Activated T-cell treated with anti-CD3 and anti-CD28 coated beads for 48 hours (primary cell): ENCODE results near the gene AMN.

ENCODE experiments used
- DNase-seq: peaks from one replicate; pipeline ENCODE4 v3.0.0-alpha.2; 2020; ENCODE audit warnings: low read depth

The AMN gene

DNA sequence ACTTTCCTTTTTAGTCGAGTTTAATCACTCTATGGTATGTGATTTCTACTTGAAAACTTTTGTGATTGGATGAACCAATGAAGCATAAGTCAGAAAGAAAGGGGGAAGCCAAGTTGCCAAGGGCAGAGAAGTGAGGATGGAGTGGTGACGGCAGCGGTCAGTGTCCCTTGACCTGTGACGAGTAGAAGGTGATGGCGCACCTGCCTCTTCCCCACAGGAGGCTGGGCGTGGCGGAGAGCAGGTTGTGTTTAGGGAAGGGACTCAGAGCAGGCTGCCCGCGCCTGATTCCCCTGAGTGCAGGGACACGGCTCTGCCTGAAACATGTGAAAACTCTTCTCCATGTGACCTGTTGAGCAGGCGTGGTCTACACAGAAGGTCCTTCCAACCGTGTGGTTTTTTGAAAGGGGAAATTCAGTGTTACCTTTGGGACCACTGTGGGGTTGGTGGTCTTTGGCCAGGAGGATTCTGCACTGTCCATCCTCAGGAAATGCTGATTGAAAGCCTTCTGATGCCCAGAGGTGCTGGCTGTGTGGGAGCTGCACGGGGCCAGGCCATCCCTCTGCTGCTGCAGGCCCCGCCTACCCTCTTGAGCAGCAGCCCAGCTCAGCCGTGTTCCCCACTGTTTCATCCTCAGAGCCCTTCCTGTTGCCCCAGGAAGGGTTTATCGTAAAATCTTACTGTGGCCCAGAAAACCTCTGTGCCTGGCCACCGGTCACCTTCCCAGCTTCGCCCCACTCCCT lies 23.5 kb upstream of the AMN start:
- DNase-seq = no peak

GRCh38 chr14:102899516-102899900 lies 23.0 kb upstream of the AMN start:
- DNase-seq = no peak

DNA sequence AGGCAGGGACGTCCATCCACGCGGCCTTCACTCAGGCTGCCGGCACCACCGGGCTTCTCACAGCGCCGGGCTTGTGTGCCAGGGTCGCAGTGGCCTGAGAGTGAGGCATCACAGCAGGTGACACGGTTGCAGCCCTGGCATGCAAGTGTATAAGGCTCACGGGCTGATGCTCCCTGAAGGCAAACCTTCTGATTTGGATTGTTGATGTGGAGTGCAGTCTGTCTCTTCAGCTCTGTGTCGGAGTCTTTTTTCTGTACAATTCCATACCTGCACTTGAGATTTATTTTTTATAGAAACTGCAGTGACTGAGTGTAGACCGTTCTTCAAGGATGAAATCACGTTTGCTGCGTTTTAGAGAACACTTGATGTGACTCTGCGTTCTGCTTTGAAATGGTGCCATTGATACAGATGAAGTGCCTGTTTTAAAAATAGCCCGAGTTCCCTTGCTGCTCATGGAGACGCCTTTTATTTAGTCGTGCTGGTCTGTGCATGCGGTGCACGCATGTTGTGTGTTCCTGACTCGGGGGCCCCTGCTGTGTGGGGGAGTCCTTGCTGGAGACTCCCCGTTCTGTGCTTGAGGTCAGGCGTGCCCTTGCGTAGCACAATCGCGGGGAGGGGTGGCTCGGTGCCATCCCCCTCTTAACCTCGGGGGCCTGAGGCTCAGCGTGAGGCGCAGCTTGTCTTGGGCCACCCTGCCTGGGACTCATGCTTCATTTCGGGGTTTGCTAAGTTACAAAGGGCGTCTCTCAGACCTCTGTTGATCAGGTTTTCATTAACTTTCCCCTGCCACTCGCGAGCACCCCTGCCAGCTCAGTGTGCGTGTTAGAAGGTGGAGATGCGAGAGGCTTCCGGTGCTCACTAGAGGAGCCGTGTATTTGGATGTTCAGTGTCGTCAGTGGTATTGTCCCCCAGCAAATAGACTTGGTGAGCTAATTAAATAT lies 21.6 kb upstream of the AMN start:
- DNase-seq = no peak

GRCh38 chr14:102901633-102902032 lies 20.8 kb upstream of the AMN start:
- no peak for DNase-seq

GRCh38 chr14:102902086-102902485 lies 20.4 kb upstream of the AMN start:
- no peak for DNase-seq

GRCh38 chr14:102902523-102903247 lies 19.8 kb upstream of the AMN start:
- DNase-seq = no peak

DNA sequence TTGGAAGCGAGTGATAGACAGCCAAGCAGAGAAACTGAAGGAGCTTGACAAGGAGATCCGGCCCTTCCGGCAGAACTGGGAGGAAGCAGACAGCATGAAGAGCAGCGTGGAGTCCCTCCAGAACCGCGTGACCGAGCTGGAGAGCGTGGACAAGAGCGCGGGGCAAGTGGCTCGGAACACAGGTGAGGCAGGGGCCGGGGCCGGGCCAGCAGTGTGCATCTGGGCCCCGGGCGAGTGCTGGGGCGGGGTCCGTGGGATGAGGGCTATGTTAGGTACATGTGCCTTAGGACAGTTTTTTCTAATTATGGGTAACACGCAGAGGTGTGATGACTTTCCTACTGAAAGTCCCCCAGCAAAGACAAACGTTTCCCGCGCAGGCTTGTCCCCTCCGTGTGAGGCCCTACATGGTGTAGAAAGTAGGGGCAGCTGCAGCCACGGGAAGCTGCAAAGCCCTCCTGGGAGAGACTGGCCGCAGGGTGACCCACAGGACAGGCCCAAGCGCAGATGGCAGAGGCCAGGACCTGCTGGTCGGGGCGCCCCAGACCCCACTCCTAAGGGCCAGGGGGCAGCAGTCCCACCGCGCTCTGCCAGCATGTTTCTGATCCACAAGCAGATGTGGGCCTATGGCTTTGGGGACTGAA lies 19.1 kb upstream of the AMN start:
- no peak for DNase-seq

DNA sequence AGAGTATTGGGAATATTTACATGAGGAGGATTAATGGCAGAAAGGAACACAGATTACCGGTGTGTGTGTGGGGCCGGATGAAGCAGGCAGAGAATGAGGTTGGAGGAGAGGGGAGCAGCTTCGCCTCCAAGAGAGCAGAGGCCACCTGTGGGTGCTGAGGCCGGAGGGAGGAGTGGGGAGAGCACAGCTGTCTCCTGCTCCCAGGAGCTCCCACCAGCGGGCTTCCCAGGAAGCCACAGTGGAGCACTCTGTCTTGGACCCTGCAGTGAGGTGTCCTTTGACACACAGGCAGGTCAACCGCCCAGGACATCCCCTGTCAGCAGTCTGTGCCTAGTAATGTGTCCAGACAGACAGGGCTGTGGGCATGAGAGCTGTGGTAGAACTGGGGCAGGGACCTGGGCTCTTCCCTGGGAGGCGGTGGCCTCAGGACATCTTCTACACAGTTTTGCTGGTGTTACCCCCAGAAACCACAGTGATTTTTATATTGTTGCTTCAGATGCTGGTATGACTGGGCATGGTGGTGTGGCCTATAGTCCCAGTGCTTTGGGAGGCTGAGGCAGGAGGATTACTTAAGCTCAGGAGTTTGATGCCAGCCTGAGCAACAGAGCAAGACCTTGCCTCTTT lies 18.5 kb upstream of the AMN start:
- DNase-seq = no peak

DNA sequence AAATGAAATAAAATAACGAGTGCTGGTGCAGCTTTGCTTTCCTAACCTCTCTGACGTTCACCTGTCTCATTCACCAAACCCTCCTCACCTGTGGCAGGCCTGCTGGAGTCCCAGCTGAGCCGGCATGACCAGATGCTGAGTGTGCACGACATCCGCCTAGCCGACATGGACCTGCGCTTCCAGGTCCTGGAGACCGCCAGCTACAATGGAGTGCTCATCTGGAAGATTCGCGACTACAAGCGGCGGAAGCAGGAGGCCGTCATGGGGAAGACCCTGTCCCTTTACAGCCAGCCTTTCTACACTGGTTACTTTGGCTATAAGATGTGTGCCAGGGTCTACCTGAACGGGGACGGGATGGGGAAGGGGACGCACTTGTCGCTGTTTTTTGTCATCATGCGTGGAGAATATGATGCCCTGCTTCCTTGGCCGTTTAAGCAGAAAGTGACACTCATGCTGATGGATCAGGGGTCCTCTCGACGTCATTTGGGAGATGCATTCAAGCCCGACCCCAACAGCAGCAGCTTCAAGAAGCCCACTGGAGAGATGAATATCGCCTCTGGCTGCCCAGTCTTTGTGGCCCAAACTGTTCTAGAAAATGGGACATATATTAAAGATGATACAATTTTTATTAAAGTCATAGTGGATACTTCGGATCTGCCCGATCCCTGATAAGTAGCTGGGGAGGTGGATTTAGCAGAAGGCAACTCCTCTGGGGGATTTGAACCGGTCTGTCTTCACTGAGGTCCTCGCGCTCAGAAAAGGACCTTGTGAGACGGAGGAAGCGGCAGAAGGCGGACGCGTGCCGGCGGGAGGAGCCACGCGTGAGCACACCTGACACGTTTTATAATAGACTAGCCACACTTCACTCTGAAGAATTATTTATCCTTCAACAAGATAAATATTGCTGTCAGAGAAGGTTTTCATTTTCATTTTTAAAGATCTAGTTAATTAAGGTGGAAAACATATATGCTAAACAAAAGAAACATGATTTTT lies 17.1 kb upstream of the AMN start:
- no peak for DNase-seq

DNA sequence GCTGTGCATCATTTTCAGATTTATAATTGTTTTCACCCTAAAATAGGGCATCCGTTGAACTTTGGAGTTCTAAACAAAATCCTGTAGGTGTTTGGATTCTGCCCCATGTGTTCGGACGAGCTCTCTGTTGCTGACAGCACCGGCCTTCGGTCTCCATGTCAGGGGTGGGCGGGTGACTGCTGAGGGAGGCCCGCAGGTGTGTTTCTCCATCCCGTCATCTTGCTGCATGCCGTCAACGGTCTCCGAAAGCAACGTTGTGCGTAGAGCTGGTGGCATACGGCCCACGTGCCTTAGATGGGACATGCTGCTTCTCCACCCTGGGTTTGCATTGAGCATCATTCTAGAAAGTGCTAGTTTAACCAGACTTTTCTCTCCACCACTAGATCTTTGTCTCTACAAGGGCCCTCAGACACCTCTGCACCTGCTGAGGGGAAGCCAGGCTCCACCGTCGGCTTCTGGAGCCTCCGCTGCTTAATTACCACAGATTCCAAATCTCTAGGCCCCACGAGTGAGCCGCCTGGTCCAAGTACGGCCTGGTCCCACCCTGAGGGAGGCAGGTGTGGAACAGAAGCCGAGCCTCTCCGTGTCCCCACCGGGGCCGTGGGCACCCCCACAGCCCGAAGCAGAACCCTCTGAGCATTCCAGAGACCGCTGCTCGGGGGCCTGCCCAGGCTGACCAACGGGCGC lies 15.7 kb upstream of the AMN start:
- DNase-seq = no peak

- DNase-seq = no peak
Measured at GRCh38 chr14:102907303-102907844, 15.1 kb upstream of the AMN start.

DNA sequence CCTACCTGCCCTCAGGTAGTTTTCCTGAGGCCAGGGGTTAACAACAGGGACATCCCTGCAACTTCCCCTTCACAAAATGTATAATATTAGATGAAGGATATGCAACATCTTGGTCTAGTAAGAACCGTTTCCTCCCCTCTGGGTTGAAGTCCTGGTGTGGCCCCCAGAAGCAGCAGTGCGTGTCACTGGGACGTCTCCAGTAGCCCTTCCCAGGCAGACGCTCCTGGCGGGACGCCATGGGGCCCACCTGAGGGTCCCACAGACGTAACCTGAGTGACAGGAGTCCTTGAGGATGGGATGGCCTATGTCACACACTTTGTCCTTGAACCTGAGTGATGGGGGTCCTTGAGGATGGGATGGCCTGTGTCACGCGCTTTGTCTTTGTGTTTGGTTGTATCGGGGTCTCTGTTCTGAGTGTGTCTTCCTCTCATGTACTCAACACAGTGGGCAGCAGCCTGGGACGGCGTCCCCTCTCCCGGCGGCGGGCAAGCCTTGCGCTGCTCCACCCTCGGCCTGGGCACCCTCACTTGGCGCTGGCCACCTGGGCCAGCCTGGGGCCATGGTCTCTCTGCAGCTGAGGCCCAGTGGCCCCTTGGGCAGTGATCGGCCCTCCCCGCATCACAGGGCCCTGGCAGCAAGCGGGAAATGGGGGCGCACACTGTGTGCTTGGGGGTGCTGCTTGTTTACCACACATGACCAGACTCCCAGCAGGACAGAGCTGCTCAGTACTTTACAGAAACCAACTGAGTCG lies 14.3 kb upstream of the AMN start:
- DNase-seq = no peak

GRCh38 chr14:102908766-102909455 lies 13.6 kb upstream of the AMN start:
- DNase-seq = no peak

- no peak for DNase-seq
Measured at GRCh38 chr14:102909462-102909861, 13.0 kb upstream of the AMN start.

DNA sequence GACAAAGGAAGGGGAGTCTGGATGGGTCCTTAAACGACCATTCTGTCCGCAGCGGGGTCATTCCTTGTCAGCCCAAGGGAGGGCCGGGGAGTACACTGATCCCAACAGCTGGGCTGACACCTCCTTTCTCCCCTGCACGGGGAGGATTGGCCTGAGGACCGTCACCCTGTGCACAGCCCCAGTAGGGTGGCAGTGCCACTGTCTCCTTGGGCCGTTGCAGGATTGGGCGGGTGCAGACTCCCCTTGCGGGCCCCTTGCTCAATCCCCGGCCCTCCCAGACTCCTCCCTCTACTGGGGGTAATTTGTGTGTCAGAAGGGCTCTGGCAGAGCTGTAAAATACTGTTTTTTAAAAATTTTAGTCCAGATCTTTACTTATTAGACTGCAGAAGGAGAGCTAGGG lies 12.6 kb upstream of the AMN start:
- DNase-seq = no peak

- DNase-seq = no peak
Measured at GRCh38 chr14:102910442-102910841, 12.0 kb upstream of the AMN start.

GRCh38 chr14:102911541-102911951 lies 10.9 kb upstream of the AMN start:
- DNase-seq = no peak
